Endothelial cell of umbilical vein (primary cell): ENCODE results near the gene PYURF. TPM values are rescaled to one million over a fixed set of nuclear protein-coding genes. Genes with fewer than 3 reads are reported as not detected.

Experiments used
- BruUV-seq: library from RNA; stranded (reverse); fragments of 400-500 nt; replicated peaks from 2 replicates; lab custom pipeline; 2021; lab: Mats Ljungman, UMichigan
- CTCF ChIA-PET: fragments of 300-600, 350-600 bp; sonication (Branson Sonifier 250); formaldehyde crosslinking; loops from one replicate; lab custom pipeline; 2021; ENCODE audit warnings: antibody characterized with exemption, inconsistent platforms; lab: Charles Lee
- POLR2A ChIA-PET: fragments of 300-600, 350-600 bp; sonication (Branson Sonifier 250); formaldehyde crosslinking; loops from one replicate; lab custom pipeline; 2021; ENCODE audit warnings: antibody characterized with exemption, inconsistent platforms; lab: Charles Lee
- DNase-seq: peaks from one replicate; pipeline ENCODE4 v3.0.0-alpha.2; 2011; ENCODE audit warnings: low read depth, low spot score
- FAIRE-seq: peaks from 2 replicates; lab custom pipeline; 2011; peaks lifted over from hg19 to GRCh38; lab: Jason Lieb, UNC
- H2AFZ ChIP-seq: 2 replicates; pipeline ENCODE4 v1.6.0; 2012; ENCODE audit warnings: low read depth, low read length, control low read depth, inconsistent platforms
- H3K27ac ChIP-seq: 2 replicates; pipeline ENCODE4 v1.5.1; 2011; ENCODE audit warnings: low read depth, mild to moderate bottlenecking, control low read depth, low read length, moderate library complexity; ENCODE audit not compliant: insufficient read depth
- H3K27me3 ChIP-seq, 2 experiments: 2 replicates each; pipeline versions ENCODE4 v1.6.0 to v1.6.1; 2011; ENCODE audit warnings: low read length in 2 of 2, mixed read lengths in 1 of 2; ENCODE audit not compliant: control insufficient read depth in 2 of 2, insufficient read depth in 2 of 2
- H3K36me3 ChIP-seq, 2 experiments: 2 replicates in 1 of 2; 3 replicates in 1 of 2; pipeline ENCODE4 v1.5.1; 2011; ENCODE audit warnings: low read length in 2 of 2, mild to moderate bottlenecking in 1 of 2, moderate library complexity in 1 of 2; ENCODE audit not compliant: control insufficient read depth in 2 of 2, insufficient read depth in 2 of 2; ENCODE audit errors: extremely low read depth in 1 of 2
- H3K4me1 ChIP-seq: 3 replicates; pipeline ENCODE4 v1.5.1; 2011; ENCODE audit warnings: mild to moderate bottlenecking, low read length; ENCODE audit not compliant: control insufficient read depth, insufficient read depth; ENCODE audit errors: extremely low read depth
- H3K4me2 ChIP-seq: 2 replicates; pipeline ENCODE4 v1.6.1; 2011; ENCODE audit warnings: low read length, control low read depth, mixed read lengths; ENCODE audit not compliant: insufficient read depth
- H3K4me3 ChIP-seq, 3 experiments: fragments of 200-600 bp in 1 of 3; sonication (generic), shearing (Covaris generic) in 1 of 3; replicated peaks in 1 of 3; 2 replicates each; pipeline ENCODE4 v1.5.1; 2011 to 2016; ENCODE audit warnings: control low read depth in 3 of 3, low read length in 3 of 3, mild to moderate bottlenecking in 2 of 3, inconsistent platforms in 1 of 3, low read depth in 1 of 3, moderate library complexity in 1 of 3; ENCODE audit not compliant: insufficient read depth in 1 of 3
- H3K79me2 ChIP-seq: 2 replicates; pipeline ENCODE4 v1.6.0; 2012; ENCODE audit warnings: low read length, inconsistent platforms; ENCODE audit not compliant: control insufficient read depth, insufficient read depth
- H3K9ac ChIP-seq: replicated peaks from 2 replicates; pipeline ENCODE3; 2011; ENCODE audit warnings: low read length, control low read depth; ENCODE audit not compliant: insufficient read depth; ENCODE audit errors: extremely low read depth
- H3K9me1 ChIP-seq: replicated peaks from 3 replicates; pipeline ENCODE4 v1.6.0; 2011; ENCODE audit warnings: mild to moderate bottlenecking, low read length; ENCODE audit not compliant: control insufficient read depth, insufficient read depth; ENCODE audit errors: extremely low read depth
- H3K9me3 ChIP-seq: replicated peaks from 2 replicates; pipeline ENCODE4 v1.5.1; 2012; ENCODE audit warnings: low read length, inconsistent platforms; ENCODE audit not compliant: control insufficient read depth, insufficient read depth
- H4K20me1 ChIP-seq: replicated peaks from 2 replicates; pipeline ENCODE3; 2011; ENCODE audit warnings: mild to moderate bottlenecking, low read length; ENCODE audit not compliant: control insufficient read depth, insufficient read depth; ENCODE audit errors: extremely low read depth
- CTCF ChIP-seq, 2 donors: IDR thresholded peaks; 1 replicate in 1 of 2; 2 replicates in 1 of 2; pipeline ENCODE4 v1.5.1; 2011; ENCODE audit warnings: low read length in 2 of 2, mild to moderate bottlenecking in 2 of 2, moderate library complexity in 2 of 2, control low read depth in 1 of 2, inconsistent platforms in 1 of 2, low read depth in 1 of 2; ENCODE audit not compliant: insufficient read depth in 1 of 2; ENCODE audit errors: extremely low read depth in 1 of 2
- EZH2 ChIP-seq: IDR thresholded peaks from 2 replicates; pipeline ENCODE4 v1.6.1; 2012; ENCODE audit warnings: borderline replicate concordance, low read depth, mild to moderate bottlenecking, moderate library complexity, low read length, inconsistent platforms; ENCODE audit not compliant: severe bottlenecking
- FOS ChIP-seq: IDR thresholded peaks from 2 replicates; pipeline ENCODE4 v1.6.1; 2011; ENCODE audit warnings: mild to moderate bottlenecking, low read length, moderate library complexity, borderline replicate concordance; ENCODE audit not compliant: insufficient read depth
- GATA2 ChIP-seq: IDR thresholded peaks from 2 replicates; pipeline ENCODE4 v1.7.0; 2011; ENCODE audit warnings: low read depth, mild to moderate bottlenecking, moderate library complexity, mixed read lengths, low read length; ENCODE audit not compliant: insufficient read length, insufficient read depth
- JUN ChIP-seq: IDR thresholded peaks from 2 replicates; pipeline ENCODE4 v1.6.1; 2011; ENCODE audit warnings: borderline replicate concordance, low read depth; ENCODE audit not compliant: insufficient read length, insufficient read depth
- MYC ChIP-seq: IDR thresholded peaks from one replicate; pipeline ENCODE4 v1.6.1; 2011; ENCODE audit warnings: mild to moderate bottlenecking, low read depth, low read length
- POLR2A ChIP-seq: IDR thresholded peaks from 2 replicates; pipeline ENCODE4 v1.6.1; 2012; ENCODE audit warnings: low read depth, mild to moderate bottlenecking, control low read depth, low read length
- POLR2AphosphoS5 ChIP-seq: IDR thresholded peaks from 2 replicates; pipeline ENCODE4 v1.6.1; 2012; ENCODE audit warnings: low read depth, mild to moderate bottlenecking, control low read depth, low read length, moderate library complexity; ENCODE audit not compliant: insufficient read depth
- dilution Hi-C: fragments of 300-500 bp; cut with MboI; formaldehyde crosslinking; loops from one replicate; pipeline ENCODE4 v1.15.0; 2019; ENCODE audit warnings: low sequenced_read_pairs; ENCODE audit not compliant: extremely low pct_ligation_motif_present
- intact Hi-C: fragments of 100-400 bp; cut with micrococcal nuclease; formaldehyde crosslinking; loops from one replicate; pipeline ENCODE4 v1.10.0; 2022
- polyA plus RNA-seq, 4 experiments: library from polyadenylated mRNA; depleted of rRNA in 3 of 4; stranded (reverse) in 3 of 4; unstranded in 1 of 4; fragments of >200 nt; gene quantifications; 2 replicates each; pipeline versions ENCODE4 v1.2.1 to v1.2.3, GENCODE V29; 2011 to 2012; ENCODE audit warnings: missing spikeins in 1 of 4
- total RNA-seq: library from RNA; stranded (reverse); gene quantifications from 2 replicates; pipeline ENCODE4 v1.2.3, GENCODE V29; 2021
- TF ChIP-seq, protein P1 (sequence below): IDR thresholded peaks from 2 replicates; pipeline ENCODE4 v1.6.1; 2011; ENCODE audit not compliant: insufficient read depth, insufficient read length

Gene PYURF
- total and polyA plus RNA-seq, 2 donors (not counting 3 experiments of a cell fraction or from before 2014, with no cell fraction given): 59.1 to 79.7 TPM

DNA sequence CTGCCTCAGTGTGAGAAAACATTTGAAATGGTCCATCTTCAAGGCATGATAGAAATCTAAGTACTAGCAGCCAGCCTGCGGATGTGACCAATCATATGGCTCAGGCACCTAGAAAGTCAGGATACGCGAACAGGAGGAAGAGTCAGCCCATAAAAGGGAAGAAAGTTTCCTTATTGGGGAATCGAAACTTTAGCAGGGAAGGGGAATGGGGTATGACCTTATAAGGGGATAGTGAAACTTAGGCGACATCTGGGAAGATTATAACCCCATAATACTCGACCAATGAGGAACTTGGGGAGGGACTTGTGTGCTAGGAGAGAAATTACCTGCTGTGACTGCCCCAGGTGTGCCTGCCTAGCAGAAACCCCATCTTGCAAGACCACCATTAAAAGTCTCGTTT lies 26.2 kb upstream of the PYURF start:
- Histone ChIP-seq H3K9me1 (no peaks in the 10 kb centered on the region), H3K4me1 (no peaks in the 10 kb centered on the region), H3K27me3 (no peaks in the 10 kb centered on the region), H3K4me2 (no peak overlapping the region), H3K4me3 (no peak overlapping the region), H4K20me1 (no peaks in the 10 kb centered on the region), H3K9me3 (no peaks in the 10 kb centered on the region), H3K27ac (no peak overlapping the region), H2AFZ (no peak overlapping the region), H3K9ac (no peak overlapping the region), H3K79me2 (no peaks in the 10 kb centered on the region), H3K36me3 (no peaks in the 10 kb centered on the region)
- intact Hi-C loops: no loop called here
- TF ChIP-seq CTCF (IDR thresholded peaks at IDR 0.05; ENCODE audit: extremely low read depth in 1 of 2, insufficient read depth in 1 of 2, low read depth in 1 of 2, low read length in 2 of 2) (no peak), JUN (no peak), POLR2A (no peak), POLR2AphosphoS5 (no peak), EZH2 (no peak), FOS (no peak), MYC (no peak), GATA2 (no peak)
- TF ChIP-seq, protein P1, sequence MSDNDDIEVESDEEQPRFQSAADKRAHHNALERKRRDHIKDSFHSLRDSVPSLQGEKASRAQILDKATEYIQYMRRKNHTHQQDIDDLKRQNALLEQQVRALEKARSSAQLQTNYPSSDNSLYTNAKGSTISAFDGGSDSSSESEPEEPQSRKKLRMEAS: no peak
- POLR2A ChIA-PET: no interaction called here
- CTCF ChIA-PET: no interaction called here
- DNase-seq (no peak), FAIRE-seq (no peak)
- dilution Hi-C loops: no loop called here
- no TSS peak for BruUV-seq
